HepG2 (cell line): ENCODE results near the gene MAP2K1. TPM values are rescaled to one million over a fixed set of nuclear protein-coding genes. Genes with fewer than 3 reads are reported as not detected.
A peak's percentile ranks its signal among the peaks of the same experiment; 100 is the strongest.

ENCODE experiments used
- FLYWCH1 ChIP-seq: sonication (generic); formaldehyde crosslinking; IDR thresholded peaks from 2 replicates; pipeline ENCODE4 v1.8.1; 2023; ENCODE audit warnings: mild to moderate bottlenecking, missing genetic modification reagents
- KIAA2018 ChIP-seq: sonication (generic); formaldehyde crosslinking; IDR thresholded peaks from 2 replicates; pipeline ENCODE4 v1.5.0; 2020; ENCODE audit warnings: mild to moderate bottlenecking, missing genetic modification reagents, borderline replicate concordance
- NR1H2 ChIP-seq: sonication (generic); formaldehyde crosslinking; IDR thresholded peaks from 2 replicates; pipeline ENCODE4 v1.8.1; 2022; ENCODE audit warnings: low read depth, missing genetic modification reagents, borderline replicate concordance
- PAXIP1 ChIP-seq: sonication (generic); formaldehyde crosslinking; conservative IDR thresholded peaks from 2 replicates; pipeline ENCODE4 v1.4.0; 2020; ENCODE audit warnings: mild to moderate bottlenecking, missing genetic modification reagents, moderate library complexity
- RBFOX2 ChIP-seq: fragments of 200-400 bp; formaldehyde crosslinking; IDR thresholded peaks from 2 replicates; pipeline ENCODE4 v1.6.1; 2017; ENCODE audit warnings: low read depth, mild to moderate bottlenecking, low read length
- RORA ChIP-seq: sonication (generic); formaldehyde crosslinking; IDR thresholded peaks from 2 replicates; pipeline ENCODE4 v1.5.0; 2020; ENCODE audit warnings: mild to moderate bottlenecking, missing genetic modification reagents, moderate library complexity
- SOX5 ChIP-seq: IDR thresholded peaks from 2 replicates; pipeline ENCODE4 v1.6.1; 2016; ENCODE audit warnings: borderline replicate concordance
- TEAD3 ChIP-seq: optimal IDR thresholded peaks from 2 replicates; pipeline ENCODE3; 2016; ENCODE audit warnings: borderline replicate concordance
- TOE1 ChIP-seq: sonication (generic); formaldehyde crosslinking; IDR thresholded peaks from 2 replicates; pipeline ENCODE4 v1.4.0; 2020; ENCODE audit warnings: mild to moderate bottlenecking, missing genetic modification reagents
- WIZ ChIP-seq: sonication (generic); formaldehyde crosslinking; IDR thresholded peaks from 2 replicates; pipeline ENCODE4 v1.5.1; 2020; ENCODE audit warnings: mild to moderate bottlenecking, missing genetic modification reagents
- ZNF30 ChIP-seq: sonication (generic); formaldehyde crosslinking; IDR thresholded peaks from 2 replicates; pipeline ENCODE4 v1.5.0; 2020; ENCODE audit warnings: mild to moderate bottlenecking, missing genetic modification reagents
- ZNF362 ChIP-seq: sonication (generic); formaldehyde crosslinking; IDR thresholded peaks from 2 replicates; pipeline ENCODE4 v1.4.0; 2020; ENCODE audit warnings: missing genetic modification reagents, mild to moderate bottlenecking, borderline replicate concordance
- ZNF564 ChIP-seq: sonication (generic); formaldehyde crosslinking; IDR thresholded peaks from 2 replicates; pipeline ENCODE4 v1.8.1; 2023; ENCODE audit warnings: mild to moderate bottlenecking, missing genetic modification reagents
- ZNF619 ChIP-seq: sonication (generic); formaldehyde crosslinking; IDR thresholded peaks from 2 replicates; pipeline ENCODE4 v1.4.0; 2020; ENCODE audit warnings: mild to moderate bottlenecking, missing genetic modification reagents
- ZNF740 ChIP-seq: sonication (generic); formaldehyde crosslinking; IDR thresholded peaks from 2 replicates; pipeline ENCODE4 v1.4.0; 2020; ENCODE audit warnings: missing genetic modification reagents
- polyA plus RNA-seq, 8 experiments: library from polyadenylated mRNA; depleted of rRNA in 3 of 8; stranded (reverse) in 7 of 8; unstranded in 1 of 8; fragments of >200 nt; fragmentation: Illumina TruSeq in 4 of 8; extraction: Trizol in 4 of 8; gene quantifications; 2 replicates each; pipeline versions ENCODE4 v1.2.1 to v1.2.3, GENCODE V29; 2011 to 2016; ENCODE audit warnings: low read depth in 4 of 8, missing spikeins in 1 of 8, mixed read lengths in 1 of 8; ENCODE audit not compliant: insufficient read depth in 1 of 8
- total RNA-seq, 5 experiments: library from RNA; depleted of rRNA; stranded (reverse); fragments of >200 nt; fragmentation: Illumina TruSeq; extraction: Trizol; gene quantifications; 2 replicates each; pipeline ENCODE4 v1.2.3, GENCODE V29; 2016; ENCODE audit warnings: low read depth in 1 of 5

The MAP2K1 gene
- total and polyA plus RNA-seq, 2 of the 13 experiments (the other 11 are each of a cell fraction or from before 2014, with no cell fraction given) = 24.1 to 49.2 TPM

- TF ChIP-seq KIAA2018 (CRISPR knock-in tag) (no peak), SOX5 (peak; percentile 57), TEAD3 (CRISPR knock-in tag) (peak; percentile 76), ZNF30 (CRISPR knock-in tag) (no peak), ZNF740 (CRISPR knock-in tag) (no peak), ZNF564 (CRISPR knock-in tag) (no peak), TOE1 (CRISPR knock-in tag) (no peak), NR1H2 (CRISPR knock-in tag) (no peak), RBFOX2 (peak; percentile 75), ZNF362 (CRISPR knock-in tag) (no peak), FLYWCH1 (no peak), PAXIP1 (CRISPR knock-in tag) (no peak; the same call in none of the 2 replicates), WIZ (CRISPR knock-in tag) (no peak), RORA (CRISPR knock-in tag) (no peak), ZNF619 (CRISPR knock-in tag) (no peak)
Observed at GRCh38 chr15:66386204-66387123, at the start of gene MAP2K1 (continued).
